K562 (cell line): ENCODE results near the gene KIFC3. TPM values are rescaled to one million over a fixed set of nuclear protein-coding genes. Genes with fewer than 3 reads are reported as not detected.

Experiments
- ATAC-seq: fragments of 200-7000 bp; cut with Tn5 transposase; 3 replicates; pipeline ENCODE4 v1.9.1; 2020; ENCODE audit warnings: moderate library complexity
- BruUV-seq: library from RNA; stranded (reverse); fragments of 400-500 nt; replicated peaks from 2 replicates; lab custom pipeline; 2021; lab: Mats Ljungman, UMichigan
- CTCF ChIA-PET: fragments of 300-600 bp; formaldehyde crosslinking; extraction: SDS; loops from one replicate; lab custom pipeline; 2021; ENCODE audit warnings: low intra/inter-chr PET ratio; lab: Yijun Ruan, JAX
- POLR2A ChIA-PET: fragments of 300-600, 350-650 bp; sonication (Branson Sonifier 250); formaldehyde crosslinking; extraction: SDS; loops from one replicate; lab custom pipeline; 2021; ENCODE audit warnings: antibody characterized with exemption, inconsistent platforms; lab: Yijun Ruan, JAX
- DNase-seq, 4 experiments: peaks; one replicate each; pipeline versions ENCODE4 v3.0.0 to v3.0.0-alpha.2; 2011 to 2018; ENCODE audit warnings: low spot score in 3 of 4, mixed read lengths in 3 of 4; ENCODE audit errors: extremely low read depth in 1 of 4
- FAIRE-seq: peaks from 2 replicates; lab custom pipeline; 2011; peaks lifted over from hg19 to GRCh38; lab: Jason Lieb, UNC
- H2AFZ ChIP-seq: 2 replicates; pipeline ENCODE4 v1.6.0; 2011; ENCODE audit warnings: low read depth, low read length, control low read depth, inconsistent platforms
- H3K27ac ChIP-seq: fragments of 200-600 bp; 3 replicates; pipeline ENCODE4 v1.8.0; 2011; ENCODE audit warnings: low read depth, mild to moderate bottlenecking, control low read depth, inconsistent platforms, low read length, moderate library complexity, mixed read lengths; ENCODE audit errors: extremely low read depth
- H3K27me3 ChIP-seq, 2 experiments: fragments of 300-600 bp in 1 of 2; 2 replicates in 1 of 2; 3 replicates in 1 of 2; pipeline versions ENCODE4 v1.6.0 to v1.8.0; 2011; ENCODE audit warnings: inconsistent platforms in 2 of 2, low read length in 2 of 2, mild to moderate bottlenecking in 1 of 2, mixed read lengths in 1 of 2, moderate library complexity in 1 of 2; ENCODE audit not compliant: control insufficient read depth in 2 of 2, insufficient read depth in 2 of 2
- H3K36me3 ChIP-seq: fragments of 300-600 bp; 3 replicates; pipeline ENCODE4 v1.8.0; 2011; ENCODE audit warnings: mild to moderate bottlenecking, low read length, inconsistent platforms; ENCODE audit not compliant: control insufficient read depth, insufficient read depth
- H3K4me1 ChIP-seq, 2 experiments: fragments of 200-600 bp in 1 of 2; replicated peaks in 1 of 2; 2 replicates in 1 of 2; 3 replicates in 1 of 2; pipeline versions ENCODE4 v1.5.1 to v1.8.0; 2011; ENCODE audit warnings: inconsistent platforms in 2 of 2, low read length in 2 of 2, mild to moderate bottlenecking in 1 of 2, mixed read lengths in 1 of 2, moderate library complexity in 1 of 2; ENCODE audit not compliant: control insufficient read depth in 2 of 2, insufficient read depth in 2 of 2
- H3K4me2 ChIP-seq: 2 replicates; pipeline ENCODE4 v1.6.1; 2011; ENCODE audit warnings: low read length, control low read depth, inconsistent platforms, mixed read lengths; ENCODE audit not compliant: insufficient read depth
- H3K4me3 ChIP-seq: fragments of 200-600 bp; sonication (generic), shearing (Covaris generic); 2 replicates; pipeline ENCODE4 v1.5.1; 2016; ENCODE audit warnings: control low read depth, inconsistent platforms
- H3K79me2 ChIP-seq: fragments of 200-600 bp; 3 replicates; pipeline ENCODE4 v1.8.0; 2011; ENCODE audit warnings: low read length, inconsistent platforms; ENCODE audit not compliant: control insufficient read depth, insufficient read depth
- H3K9ac ChIP-seq, 2 experiments: 2 replicates each; pipeline versions ENCODE4 v1.6.0 to v1.6.1; 2011; ENCODE audit warnings: low read depth in 2 of 2, low read length in 2 of 2, control low read depth in 1 of 2, inconsistent platforms in 1 of 2, mild to moderate bottlenecking in 1 of 2, mixed read lengths in 1 of 2; ENCODE audit not compliant: insufficient read depth in 1 of 2
- H3K9me1 ChIP-seq: one replicate; pipeline ENCODE4 v1.6.0; 2011; ENCODE audit warnings: inconsistent platforms, mild to moderate bottlenecking, low read length, moderate library complexity; ENCODE audit not compliant: control insufficient read depth, insufficient read depth
- H3K9me3 ChIP-seq: replicated peaks from 2 replicates; pipeline ENCODE4 v1.5.1; 2011; ENCODE audit warnings: low read depth, low read length, inconsistent platforms; ENCODE audit not compliant: control insufficient read depth, insufficient read depth
- H4K20me1 ChIP-seq: replicated peaks from 2 replicates; pipeline ENCODE4 v1.6.1; 2011; ENCODE audit warnings: low read length, inconsistent platforms, mixed read lengths; ENCODE audit not compliant: control insufficient read depth, insufficient read depth
- KAT7 ChIP-seq: sonication (generic); formaldehyde crosslinking; IDR thresholded peaks from 2 replicates; pipeline ENCODE4 v1.8.0; 2022; ENCODE audit warnings: missing genetic modification reagents, mild to moderate bottlenecking, borderline replicate concordance
- SAFB2 ChIP-seq: fragments of 200-400 bp; formaldehyde crosslinking; IDR thresholded peaks from 2 replicates; pipeline ENCODE4 v1.6.1; 2018; ENCODE audit warnings: borderline replicate concordance, low read length, low read depth, moderate library complexity; ENCODE audit not compliant: severe bottlenecking
- ZNF436 ChIP-seq: fragments of 250-450, 450-650 bp; sonication (Bioruptor Pico); formaldehyde crosslinking; IDR thresholded peaks from 2 replicates; pipeline ENCODE4 v1.7.0; 2020; ENCODE audit warnings: mild to moderate bottlenecking
- ZSCAN29 ChIP-seq: fragments of 450-650 bp; IDR thresholded peaks from 2 replicates; pipeline ENCODE4 v1.6.1; 2017
- WGBS: fragments of 100-300 bp; shearing (Covaris generic); methylation state at CpG from one replicate; pipeline ENCODE4 v1.1.6; 2016; ENCODE audit warnings: low coverage, mixed read lengths; ENCODE audit not compliant: insufficient coverage; ENCODE audit errors: missing lambda C conversion rate; 5-methylcytosine and 5-hydroxymethylcytosine counted together
- in situ Hi-C: fragments of 300-500 bp; cut with MboI; formaldehyde crosslinking; loops from 4 replicates; pipeline ENCODE4 v1.15.0; 2018; ENCODE audit warnings: inconsistent platforms, mixed read lengths
- intact Hi-C: fragments of 100-400 bp; cut with micrococcal nuclease; formaldehyde crosslinking; loops from 2 replicates; pipeline ENCODE4 v1.14.2; 2022
- polyA plus RNA-seq, 8 experiments: library from polyadenylated mRNA; depleted of rRNA in 4 of 8; stranded (reverse) in 5 of 8; unstranded in 3 of 8; fragments of >200 nt; fragmentation: Nextera tagmentation in 2 of 8; fragmentation: Illumina TruSeq in 1 of 8; extraction: Ambion mirVana in 2 of 8; extraction: Trizol in 1 of 8; gene quantifications; 2 replicates each; pipeline versions ENCODE4 v1.2.1 to v1.2.3, GENCODE V29; 2011 to 2014; ENCODE audit warnings: inconsistent platforms in 1 of 8, missing spikeins in 1 of 8
- total RNA-seq, 7 experiments: library from RNA; depleted of rRNA in 6 of 7; stranded (reverse); fragments of >200 nt in 6 of 7; fragmentation: Illumina TruSeq in 2 of 7; extraction: Trizol in 2 of 7; gene quantifications; 2 replicates each; pipeline versions ENCODE4 v1.2.1 to v1.2.3, GENCODE V29; 2011 to 2021; ENCODE audit warnings: low replicate concordance in 1 of 7
- TF ChIP-seq, protein P1 (sequence below): IDR thresholded peaks from 2 replicates; pipeline ENCODE4 v1.6.1; 2012; ENCODE audit warnings: low read depth, low read length, improper control_type of control experiment, borderline replicate concordance
- TF ChIP-seq, protein P2 (sequence below), 2 experiments: fragments of 450-650 bp; IDR thresholded peaks; 2 replicates each; pipeline ENCODE4 v1.6.1; 2018; ENCODE audit warnings: mild to moderate bottlenecking in 2 of 2, low read depth in 1 of 2; ENCODE audit not compliant: partially characterized antibody in 2 of 2
- TF ChIP-seq, protein P3 (sequence below): fragments of 450-650 bp; IDR thresholded peaks from 2 replicates; pipeline ENCODE4 v1.7.1; 2018; ENCODE audit warnings: mild to moderate bottlenecking, low read depth; ENCODE audit not compliant: partially characterized antibody

The KIFC3 gene
- total and polyA plus RNA-seq, 9 of the 15 experiments (the other 6 are each of a cell fraction or from before 2014, with no cell fraction given), result 0.23 to 105 (median 26.2) TPM

DNA sequence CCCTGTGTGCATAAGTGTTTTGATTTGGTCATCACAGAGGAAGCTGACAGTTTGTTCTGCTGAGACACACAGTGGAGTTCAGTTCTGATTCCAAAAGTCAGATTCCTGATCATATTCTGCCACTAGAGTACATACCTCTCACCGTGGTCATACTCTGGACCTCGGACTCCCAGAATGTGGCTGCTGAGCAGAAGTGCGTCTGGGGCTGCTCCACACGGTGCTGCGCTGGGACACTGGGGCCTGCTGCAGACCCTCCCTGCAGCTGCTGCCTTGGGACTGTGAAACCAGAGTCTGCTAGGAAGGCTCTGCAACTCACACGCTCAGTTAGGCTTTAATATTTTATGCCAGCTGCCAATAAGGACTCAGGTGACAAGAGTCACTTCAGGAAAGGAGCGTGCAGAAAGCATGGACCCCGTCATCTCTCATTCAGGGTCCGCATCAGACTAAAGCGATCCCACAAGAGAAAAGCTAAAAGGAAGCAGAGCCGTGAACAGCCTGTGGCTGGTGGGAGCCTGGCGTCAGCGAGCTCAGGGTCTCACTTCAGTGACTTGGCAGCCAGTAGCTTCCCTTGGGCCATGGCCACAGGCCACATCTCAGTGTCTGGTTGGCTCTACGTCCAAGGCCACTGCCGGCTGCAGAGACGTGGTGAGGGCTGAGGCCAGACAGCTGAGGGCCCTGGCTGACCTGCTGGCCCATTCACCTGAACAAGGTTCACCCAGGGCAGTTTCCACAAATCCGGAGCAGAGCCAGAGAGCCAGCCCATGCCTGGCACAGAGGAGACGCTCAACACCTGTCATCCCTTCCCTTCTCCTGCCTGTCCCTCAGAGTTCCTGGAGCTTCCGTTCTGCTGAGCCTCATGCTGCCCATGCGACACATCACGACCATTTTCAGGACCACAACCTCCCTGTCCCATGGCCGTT lies 24.7 kb upstream of the KIFC3 start:
- FAIRE-seq (peak; percentile 46), ATAC-seq (peak; percentile 54), DNase-seq (no peak)
- ChIA-PET POLR2A (interaction anchor here (0.9 kb wide), 1 partner anchor 14 kb away, joined by 3 read pairs; no protein-coding TSS in a partner anchor), CTCF (no interaction called here)
- intact Hi-C loops (no loop called here), in situ Hi-C loops (no loop called here)
- Histone ChIP-seq H3K4me2 (no peak overlapping the region), H3K79me2 (no peaks in the 10 kb centered on the region), H3K9me1 (no peaks in the 10 kb centered on the region), H2AFZ (no peak overlapping the region), H4K20me1 (no peaks in the 10 kb centered on the region), H3K36me3 (no peaks in the 10 kb centered on the region), H3K9ac (peak overlapping the region in 1 of 2 experiments; percentile 54; a peak in 2 of 4 replicates), H3K9me3 (no peaks in the 10 kb centered on the region), H3K4me3 (no peak overlapping the region), H3K4me1 (peaks cover 0 to 5% of the 10 kb centered on the region in 2 experiments; a peak in 1 of 5 replicates), H3K27ac (no peak overlapping the region), H3K27me3 (peaks cover 0 to 20% of the 10 kb centered on the region in 2 experiments; a peak in 2 of 5 replicates)
- TF ChIP-seq, protein P1, sequence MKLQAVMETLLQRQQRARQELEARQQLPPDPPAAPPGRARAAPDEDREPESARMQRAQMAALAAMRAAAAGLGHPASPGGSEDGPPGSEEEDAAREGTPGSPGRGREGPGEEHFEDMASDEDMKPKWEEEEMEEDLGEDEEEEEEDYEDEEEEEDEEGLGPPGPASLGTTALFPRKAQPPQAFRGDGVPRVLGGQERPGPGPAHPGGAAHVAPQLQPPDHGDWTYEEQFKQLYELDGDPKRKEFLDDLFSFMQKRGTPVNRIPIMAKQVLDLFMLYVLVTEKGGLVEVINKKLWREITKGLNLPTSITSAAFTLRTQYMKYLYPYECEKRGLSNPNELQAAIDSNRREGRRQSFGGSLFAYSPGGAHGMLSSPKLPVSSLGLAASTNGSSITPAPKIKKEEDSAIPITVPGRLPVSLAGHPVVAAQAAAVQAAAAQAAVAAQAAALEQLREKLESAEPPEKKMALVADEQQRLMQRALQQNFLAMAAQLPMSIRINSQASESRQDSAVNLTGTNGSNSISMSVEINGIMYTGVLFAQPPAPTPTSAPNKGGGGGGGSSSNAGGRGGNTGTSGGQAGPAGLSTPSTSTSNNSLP, result no peak
- TF ChIP-seq KAT7 (CRISPR knock-in tag), result no peak
- TF ChIP-seq, protein P2, sequence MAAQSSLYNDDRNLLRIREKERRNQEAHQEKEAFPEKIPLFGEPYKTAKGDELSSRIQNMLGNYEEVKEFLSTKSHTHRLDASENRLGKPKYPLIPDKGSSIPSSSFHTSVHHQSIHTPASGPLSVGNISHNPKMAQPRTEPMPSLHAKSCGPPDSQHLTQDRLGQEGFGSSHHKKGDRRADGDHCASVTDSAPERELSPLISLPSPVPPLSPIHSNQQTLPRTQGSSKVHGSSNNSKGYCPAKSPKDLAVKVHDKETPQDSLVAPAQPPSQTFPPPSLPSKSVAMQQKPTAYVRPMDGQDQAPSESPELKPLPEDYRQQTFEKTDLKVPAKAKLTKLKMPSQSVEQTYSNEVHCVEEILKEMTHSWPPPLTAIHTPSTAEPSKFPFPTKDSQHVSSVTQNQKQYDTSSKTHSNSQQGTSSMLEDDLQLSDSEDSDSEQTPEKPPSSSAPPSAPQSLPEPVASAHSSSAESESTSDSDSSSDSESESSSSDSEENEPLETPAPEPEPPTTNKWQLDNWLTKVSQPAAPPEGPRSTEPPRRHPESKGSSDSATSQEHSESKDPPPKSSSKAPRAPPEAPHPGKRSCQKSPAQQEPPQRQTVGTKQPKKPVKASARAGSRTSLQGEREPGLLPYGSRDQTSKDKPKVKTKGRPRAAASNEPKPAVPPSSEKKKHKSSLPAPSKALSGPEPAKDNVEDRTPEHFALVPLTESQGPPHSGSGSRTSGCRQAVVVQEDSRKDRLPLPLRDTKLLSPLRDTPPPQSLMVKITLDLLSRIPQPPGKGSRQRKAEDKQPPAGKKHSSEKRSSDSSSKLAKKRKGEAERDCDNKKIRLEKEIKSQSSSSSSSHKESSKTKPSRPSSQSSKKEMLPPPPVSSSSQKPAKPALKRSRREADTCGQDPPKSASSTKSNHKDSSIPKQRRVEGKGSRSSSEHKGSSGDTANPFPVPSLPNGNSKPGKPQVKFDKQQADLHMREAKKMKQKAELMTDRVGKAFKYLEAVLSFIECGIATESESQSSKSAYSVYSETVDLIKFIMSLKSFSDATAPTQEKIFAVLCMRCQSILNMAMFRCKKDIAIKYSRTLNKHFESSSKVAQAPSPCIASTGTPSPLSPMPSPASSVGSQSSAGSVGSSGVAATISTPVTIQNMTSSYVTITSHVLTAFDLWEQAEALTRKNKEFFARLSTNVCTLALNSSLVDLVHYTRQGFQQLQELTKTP (IDR thresholded peaks at IDR 0.05; ENCODE audit: low read depth in 1 of 2, partially characterized antibody in 2 of 2), result no peak
- TF ChIP-seq ZSCAN29, result no peak
- no peak for TF ChIP-seq SAFB2
- TF ChIP-seq ZNF436 (CRISPR knock-in tag), result no peak
- TF ChIP-seq, protein P3, sequence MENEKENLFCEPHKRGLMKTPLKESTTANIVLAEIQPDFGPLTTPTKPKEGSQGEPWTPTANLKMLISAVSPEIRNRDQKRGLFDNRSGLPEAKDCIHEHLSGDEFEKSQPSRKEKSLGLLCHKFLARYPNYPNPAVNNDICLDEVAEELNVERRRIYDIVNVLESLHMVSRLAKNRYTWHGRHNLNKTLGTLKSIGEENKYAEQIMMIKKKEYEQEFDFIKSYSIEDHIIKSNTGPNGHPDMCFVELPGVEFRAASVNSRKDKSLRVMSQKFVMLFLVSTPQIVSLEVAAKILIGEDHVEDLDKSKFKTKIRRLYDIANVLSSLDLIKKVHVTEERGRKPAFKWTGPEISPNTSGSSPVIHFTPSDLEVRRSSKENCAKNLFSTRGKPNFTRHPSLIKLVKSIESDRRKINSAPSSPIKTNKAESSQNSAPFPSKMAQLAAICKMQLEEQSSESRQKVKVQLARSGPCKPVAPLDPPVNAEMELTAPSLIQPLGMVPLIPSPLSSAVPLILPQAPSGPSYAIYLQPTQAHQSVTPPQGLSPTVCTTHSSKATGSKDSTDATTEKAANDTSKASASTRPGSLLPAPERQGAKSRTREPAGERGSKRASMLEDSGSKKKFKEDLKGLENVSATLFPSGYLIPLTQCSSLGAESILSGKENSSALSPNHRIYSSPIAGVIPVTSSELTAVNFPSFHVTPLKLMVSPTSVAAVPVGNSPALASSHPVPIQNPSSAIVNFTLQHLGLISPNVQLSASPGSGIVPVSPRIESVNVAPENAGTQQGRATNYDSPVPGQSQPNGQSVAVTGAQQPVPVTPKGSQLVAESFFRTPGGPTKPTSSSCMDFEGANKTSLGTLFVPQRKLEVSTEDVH, result no peak
- WGBS, result 25% methylated on average over 20 of the region's 22 CpGs
- BruUV-seq, result no TSS peak
